AML-193 (cell line): ENCODE results near the gene TAP2.
"Not testable (repeated sequence)": the region's sequence is repeated elsewhere in the genome, so short reads cannot be mapped to it uniquely, and the experiment has no call there.

ENCODE experiments used
- DNase-seq, 2 experiments: peaks; one replicate each; lab custom pipeline; 2025; lab: John Stamatoyannopoulos, UW

TAP2 gene

DNA sequence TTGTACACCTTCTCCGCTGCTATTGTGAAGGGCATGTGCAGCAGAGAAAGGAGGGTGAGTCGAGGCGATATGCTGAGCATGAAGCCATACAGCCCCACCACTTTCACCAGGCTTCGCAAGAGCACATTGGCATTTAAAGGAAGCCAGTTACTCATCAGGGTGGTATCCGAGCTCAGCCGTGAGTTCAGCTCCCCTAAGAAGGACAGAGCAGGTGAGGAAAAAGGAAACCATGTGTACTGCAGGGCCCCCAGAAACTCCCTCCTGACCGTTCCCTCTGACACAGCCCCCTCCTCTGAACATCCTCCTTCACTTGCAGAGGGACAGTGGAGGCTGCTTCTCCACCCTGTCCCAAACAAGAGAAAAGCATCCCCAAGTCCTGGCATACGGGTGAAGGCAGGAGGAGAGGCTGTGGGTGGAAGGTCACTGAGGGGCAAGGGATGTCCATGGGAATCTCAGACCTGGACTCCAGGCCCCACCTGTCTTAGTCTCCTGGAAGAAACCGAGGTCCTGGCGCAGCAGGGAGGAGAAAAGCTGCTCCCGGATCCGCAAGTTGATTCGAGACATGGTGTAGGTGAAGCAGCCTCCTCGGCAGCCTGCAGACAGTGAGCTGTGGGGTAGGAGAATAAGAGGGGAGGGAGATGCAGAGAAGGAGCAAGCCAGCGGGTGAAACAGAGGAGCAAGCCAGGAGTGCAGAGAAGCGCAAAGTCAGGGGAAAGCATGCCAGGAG lies 3.2 kb downstream of the TAP2 start:
- DNase-seq, result no peak

DNA sequence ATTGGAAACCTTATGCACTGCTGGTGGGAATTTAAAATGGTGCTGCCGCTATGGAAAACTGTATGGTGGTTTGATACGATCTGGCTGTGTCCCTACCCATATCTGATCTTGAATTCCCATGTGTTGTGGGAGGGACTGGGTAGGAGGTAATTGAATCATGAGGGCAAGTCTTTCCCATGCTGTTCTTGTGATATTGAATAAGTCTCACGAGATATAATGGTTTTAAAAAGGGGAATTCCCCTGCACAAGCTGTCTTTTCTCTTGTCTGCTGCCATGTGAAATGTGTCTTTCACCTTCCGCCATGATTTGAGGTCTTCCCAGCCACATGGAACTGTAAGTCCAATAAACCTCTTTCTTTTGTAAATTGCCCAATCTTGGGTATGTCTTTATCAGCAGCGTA lies 4.9 kb downstream of the TAP2 start:
- no peak for DNase-seq

DNA sequence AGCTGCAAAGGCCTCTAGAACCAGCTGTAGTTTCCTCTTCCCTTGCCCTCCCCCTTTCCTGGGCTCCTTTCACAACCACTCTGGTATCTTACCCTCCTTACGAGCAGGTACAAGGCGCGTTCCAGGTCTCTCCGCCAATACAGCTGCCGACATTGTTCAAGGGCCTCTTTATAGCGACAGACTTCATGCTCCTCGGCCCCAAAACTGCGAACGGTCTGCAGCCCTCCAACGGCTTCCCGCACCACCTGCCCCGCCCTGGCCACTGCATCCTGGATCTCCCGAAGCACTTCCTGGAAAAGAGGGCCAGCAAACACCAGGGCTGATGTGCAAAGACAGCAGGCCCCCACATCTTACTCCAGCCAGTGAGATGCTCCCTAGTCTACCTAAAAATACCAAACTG lies 6.0 kb downstream of the TAP2 start:
- DNase-seq, result no peak

DNA sequence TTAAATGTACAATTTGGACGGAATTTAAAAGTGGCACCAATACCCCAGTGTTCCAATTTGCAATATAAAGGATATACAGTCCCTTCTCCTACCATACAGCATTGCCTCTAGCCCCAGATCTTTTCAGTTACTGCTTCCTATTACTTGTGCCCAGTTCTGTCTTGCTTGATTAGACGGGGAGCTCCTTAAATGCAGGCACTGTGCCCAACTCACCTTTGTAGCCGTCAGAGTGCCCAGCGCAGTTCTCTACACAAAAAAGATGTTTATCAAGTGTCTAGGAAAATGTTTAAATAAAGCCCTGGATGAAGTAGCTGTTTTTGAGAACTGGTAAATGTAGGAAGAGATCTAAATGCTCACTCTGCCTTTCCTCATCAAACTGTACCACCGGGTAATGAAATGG lies 7.6 kb downstream of the TAP2 start:
- DNase-seq, result no peak

DNA sequence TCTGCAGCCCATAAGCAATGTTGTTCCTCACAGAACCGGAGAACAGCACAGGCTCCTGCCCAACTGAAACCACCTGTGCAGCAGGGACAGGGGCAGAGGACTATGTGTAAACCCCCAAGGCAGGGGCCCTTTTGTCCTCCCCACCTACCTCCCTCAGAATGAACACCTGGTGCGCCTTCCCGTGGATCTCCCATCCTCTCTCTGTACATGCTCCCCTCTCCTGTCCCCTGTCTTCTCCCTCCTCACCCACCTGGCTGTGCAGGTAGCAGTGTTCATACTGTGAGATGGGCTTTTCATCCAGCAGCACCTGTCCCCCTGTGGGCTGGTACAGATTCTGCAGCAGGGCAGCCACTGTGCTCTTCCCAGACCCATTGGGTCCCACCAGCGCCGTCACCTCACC lies 8.5 kb downstream of the TAP2 start:
- DNase-seq, result no peak

DNA sequence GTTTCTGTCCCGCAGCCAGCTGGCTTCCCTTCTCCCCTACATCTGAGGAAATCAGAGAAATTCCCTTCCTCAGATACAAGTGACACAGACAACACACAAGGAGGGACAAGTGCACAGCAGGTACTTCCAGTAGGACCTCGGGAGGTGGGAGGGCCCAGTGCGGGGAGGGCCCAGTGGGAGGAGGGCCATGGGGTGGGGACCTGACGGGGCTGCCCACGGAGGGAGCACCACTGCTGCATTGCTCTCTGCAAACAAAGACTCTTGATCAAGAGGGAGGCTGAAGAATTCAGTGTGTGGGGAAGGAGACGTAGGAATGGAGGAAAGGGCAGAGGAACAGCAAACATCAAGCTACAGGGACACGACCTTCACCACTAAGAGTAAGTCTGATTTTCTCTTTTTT lies 9.0 kb downstream of the TAP2 start:
- DNase-seq, result no peak

DNA sequence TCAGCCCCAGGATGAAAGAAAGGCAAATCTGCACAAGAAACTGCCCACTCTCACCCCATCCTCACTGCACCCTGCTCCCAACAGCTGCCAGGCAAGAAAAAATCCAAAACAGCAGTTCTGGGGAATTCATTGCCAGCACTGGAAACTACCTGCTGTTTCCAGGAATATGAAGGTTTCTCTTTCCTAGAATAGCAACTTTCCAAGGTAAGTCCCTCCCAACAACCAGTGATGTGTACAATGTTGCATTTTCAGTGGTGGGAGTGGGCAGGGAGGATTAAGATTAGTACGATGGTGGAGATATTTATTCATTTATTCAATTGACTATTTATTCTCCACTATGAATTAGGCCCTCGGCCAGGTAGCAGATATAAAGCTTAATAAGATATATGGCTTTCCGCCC lies 11.5 kb downstream of the TAP2 start:
- DNase-seq, result no peak

DNA sequence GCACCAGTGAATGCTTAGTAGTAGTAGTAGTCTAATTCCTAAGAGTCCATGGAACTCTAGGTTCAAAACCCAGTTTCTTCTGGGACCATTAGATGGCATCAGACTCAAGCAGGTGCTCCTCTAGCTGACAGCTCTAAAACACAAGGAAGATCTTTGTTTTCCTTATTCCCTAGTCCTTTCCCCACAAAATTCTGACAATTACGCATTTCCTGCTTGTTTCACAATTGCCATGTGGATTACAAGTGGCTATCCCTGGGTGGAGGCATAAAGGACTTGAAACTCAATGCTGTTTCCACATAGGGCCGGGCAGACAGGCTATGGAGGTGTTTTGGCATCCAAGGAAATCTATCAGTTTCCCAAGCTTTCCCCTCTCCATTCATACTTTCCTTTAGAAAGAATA lies 12.6 kb downstream of the TAP2 start:
- peak; percentile 13 to 25 for DNase-seq

DNA sequence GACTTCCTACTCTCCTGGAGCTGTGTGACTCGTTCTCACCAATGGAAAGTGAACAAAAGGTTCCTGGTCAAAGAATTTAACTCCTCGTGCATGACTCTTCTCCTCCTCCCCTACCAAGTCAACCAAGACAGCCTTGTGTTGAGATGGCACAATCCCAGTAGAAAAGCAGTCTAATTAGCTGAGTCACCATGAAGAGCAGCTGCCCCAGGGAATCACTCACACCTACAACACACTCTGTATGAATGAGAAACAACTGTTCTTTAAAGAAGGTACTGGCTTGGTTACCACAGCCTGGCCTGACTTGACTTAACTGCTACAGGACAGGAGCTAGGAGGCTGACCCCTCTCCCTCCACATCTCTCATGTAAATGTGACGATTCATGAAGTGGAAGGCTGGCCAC lies 18.8 kb downstream of the TAP2 start:
- no peak for DNase-seq

DNA sequence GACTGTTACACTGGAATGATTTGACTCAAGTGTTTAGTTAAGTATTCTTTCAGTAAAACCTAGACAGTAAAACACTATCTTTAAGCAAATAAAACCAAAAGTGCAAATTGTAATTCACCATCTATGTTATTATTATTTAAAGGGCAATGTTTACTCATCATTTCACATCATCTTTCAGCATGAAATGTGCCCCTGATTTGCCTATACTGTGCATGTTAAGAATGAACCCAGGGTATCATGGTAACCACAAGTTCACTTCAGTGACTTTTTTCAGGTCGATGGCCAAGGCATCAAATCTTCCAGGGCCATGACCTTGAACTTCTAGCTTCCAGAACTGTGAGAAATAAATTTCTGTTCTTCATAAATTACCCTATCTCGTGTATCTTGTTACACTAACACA lies 19.7 kb downstream of the TAP2 start:
- DNase-seq, result no peak

DNA sequence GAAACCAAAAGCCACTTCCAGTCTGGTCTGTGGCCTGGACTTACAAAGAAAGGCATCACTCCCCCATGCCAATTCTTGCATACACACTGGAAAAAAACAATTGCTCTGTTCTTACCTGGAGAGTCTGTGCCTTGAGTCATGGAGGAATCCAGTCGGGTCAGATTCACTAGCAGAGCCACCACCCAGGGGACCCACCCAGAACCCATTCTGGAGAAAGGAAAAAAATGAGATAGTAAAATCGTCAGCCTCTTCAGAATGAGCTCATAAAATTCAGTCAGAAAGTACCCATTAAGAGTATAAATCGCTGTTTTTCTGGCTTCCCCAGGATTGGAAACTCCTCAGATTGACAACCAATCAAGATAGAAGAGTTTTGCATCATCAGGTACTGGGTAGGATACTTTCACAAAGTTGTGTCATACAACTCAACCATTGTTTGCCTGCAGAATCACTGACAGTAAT lies 21.8 kb downstream of the TAP2 start, which contains the start of gene HLA-DOB:
Gene HLA-DOB (minus strand): TSS at position 257 of the 459 bp plus-strand sequence. CDS start 51 bp downstream, at position 206.
- peak; percentile 29 to 30 for DNase-seq

DNA sequence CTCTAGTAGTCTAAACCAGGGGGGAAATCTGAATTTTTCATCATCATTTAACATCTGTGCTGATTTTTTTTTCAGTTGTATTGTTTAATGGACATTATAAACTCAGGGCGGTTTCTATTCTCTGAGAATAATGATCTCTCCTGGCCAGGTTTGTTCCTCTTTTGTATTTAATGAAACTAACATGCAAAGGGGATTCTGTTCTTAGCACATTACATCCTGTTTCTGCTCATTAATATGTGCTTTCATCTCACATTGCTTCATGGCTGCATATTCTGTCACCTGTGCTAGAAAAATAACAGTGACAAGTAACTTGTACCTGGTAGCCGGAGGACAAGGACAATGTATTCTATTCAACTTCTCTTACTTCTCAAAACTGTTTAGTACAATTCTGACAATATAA lies 22.5 kb downstream of the TAP2 start:
- DNase-seq, result no peak

DNA sequence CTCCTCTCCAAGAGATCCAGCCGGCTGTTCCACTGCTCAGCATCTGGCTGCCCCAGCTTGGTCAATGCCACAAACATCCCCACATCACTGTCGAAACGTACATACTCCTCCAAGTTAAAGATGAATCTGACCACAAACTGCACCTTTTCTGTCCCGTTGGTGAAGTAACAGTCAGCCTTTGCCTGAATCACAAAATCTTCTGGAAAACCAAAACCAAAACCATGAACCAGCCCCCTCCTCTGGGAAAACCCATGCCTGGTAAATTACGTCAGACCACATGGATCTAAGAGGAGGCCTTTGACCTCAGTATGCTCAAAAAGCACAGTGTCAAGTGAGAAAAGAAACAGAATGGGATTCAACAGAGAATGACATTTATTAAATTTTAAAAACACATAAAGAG lies 23.4 kb downstream of the TAP2 start:
- no peak for DNase-seq

DNA sequence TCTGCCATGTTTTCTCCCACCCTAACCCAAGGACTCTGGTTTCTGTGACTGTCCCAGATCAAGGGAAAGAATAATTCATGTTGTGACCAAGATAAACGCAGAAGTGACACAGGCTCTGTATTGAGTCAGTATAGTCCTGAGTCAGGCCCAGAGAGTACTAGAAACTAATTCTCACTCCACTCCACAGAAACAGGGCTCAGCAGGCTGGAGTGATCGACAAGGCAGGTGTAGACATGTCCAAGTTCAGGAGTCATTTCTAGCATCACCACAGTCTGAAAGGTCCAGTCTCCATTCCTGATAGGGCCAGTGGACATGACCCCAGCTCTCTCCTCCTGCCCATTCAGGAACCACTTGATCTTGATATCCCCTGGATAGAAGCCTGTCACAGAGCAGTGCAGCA lies 24.4 kb downstream of the TAP2 start:
- DNase-seq, result no peak

DNA sequence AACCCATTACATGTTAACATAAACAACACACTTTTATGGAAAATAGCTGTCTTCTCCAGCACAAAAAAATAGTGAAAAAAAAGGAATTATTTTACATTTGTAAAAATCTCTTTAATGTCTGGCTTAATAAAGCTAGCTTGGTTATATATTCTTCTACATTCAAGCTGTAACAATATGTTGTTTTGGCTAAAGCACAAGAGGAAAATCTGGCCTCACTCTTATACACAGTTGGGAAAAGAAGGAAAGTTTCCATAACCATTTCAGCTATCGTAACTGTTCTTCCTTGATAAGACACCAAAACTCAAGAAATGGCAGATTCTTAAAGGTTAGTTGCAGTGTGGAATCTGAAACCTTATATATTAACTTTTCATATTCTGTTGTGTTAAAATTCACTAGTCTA lies 29.4 kb downstream of the TAP2 start:
- DNase-seq, result no peak

DNA sequence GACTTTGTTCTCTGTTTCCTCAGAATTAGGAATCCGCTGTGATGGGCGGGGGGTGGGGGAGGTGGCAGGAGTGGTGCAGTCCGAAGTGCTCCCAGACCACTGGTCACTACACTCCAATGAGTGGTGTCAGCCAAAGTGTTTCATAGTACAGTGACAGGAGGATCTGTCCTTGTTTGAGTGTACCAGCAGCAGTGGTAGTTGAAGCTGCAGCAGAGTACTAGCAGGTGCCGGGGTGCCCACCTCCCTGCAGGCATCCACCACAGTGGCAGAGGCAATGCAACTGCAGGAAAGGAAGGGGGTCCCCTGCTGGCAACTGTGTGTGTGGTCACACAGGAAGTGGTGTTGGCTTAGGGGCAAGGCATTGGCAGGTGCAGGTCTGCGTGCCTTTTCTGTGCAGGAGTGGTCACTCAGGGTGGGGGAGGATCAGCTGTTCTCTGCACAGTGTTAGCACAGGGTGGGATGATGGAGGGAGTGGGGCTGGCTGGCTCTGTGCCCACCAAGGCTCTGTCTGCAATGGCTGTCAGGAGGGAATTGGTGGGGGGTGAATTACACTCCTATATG lies 31.4 kb downstream of the TAP2 start:
- DNase-seq, result no peak

DNA sequence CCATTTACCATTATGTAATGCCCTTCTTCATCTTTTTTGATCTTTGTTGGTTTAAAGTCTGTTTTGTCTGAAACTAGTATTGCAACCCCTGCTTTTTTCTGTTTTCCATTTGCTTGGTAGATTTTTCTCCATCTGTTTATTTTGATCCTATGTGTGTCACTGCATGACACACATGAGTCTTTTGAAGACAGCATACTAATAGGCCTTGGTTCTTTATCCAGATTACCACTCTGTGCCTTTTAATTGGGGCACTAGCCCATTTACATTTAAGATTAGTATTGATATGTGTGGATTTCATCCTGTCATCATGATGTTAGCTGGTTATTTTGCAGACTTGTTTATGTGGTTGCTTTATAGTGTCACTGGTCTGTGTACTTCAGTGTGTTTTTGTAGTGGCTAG lies 33.1 kb downstream of the TAP2 start:
- not testable (repeated sequence) for DNase-seq

DNA sequence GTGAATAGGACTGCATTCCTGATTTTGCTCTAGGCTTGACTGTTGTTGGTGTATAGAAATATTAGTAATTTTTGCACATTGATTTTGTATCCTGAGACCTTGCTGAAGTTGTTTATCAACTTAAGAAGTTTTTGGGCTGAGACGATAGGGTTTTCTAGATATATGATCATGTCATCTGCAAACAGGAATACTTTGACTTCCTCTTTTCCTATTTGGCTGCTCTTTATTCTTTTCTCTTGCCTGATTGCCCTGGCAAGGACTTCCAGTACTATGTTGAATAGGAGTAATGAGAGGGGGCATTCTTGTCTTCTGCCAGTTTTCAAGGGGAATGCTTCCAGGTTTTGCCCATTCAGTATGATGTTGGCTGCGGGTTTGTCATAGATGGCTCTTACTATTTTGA lies 35.1 kb downstream of the TAP2 start:
- DNase-seq, result no peak

DNA sequence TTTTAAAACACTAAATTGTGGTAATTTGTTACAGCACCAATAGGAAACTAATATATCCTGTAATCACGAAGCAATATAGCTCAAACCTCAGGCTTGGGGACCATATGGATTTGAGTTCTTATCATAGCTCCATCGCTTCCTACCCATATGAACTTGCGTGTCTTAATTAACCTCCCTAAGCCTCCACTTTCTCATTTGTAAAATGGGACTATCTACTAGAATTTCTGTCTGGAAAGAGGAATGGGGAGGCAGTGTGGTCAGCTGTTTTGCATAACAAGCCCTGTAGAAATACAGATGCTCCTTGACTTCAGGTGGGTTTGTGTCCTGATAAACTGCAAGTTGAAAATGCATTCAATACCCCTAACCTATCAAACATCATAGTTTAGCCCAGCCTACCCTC lies 38.8 kb downstream of the TAP2 start:
- no peak for DNase-seq

DNA sequence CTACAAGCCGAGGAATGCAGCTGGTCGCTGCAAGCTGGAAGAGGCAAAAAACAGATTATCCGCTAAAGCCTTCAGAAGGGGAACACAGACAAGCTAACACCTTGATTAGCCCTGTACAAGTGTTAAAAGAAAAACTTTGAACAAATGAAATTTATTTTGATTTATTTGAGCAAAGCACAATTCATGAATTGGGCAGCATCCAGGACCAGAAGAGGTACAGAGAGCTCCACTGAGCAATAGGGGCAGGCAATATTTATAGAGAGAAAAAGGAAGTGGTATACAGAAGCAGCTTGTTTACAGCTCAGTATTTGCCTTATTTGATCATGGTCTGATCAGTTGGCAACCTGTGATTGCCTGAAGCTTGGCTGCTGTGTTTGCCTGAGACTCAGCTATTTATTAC lies 39.4 kb downstream of the TAP2 start:
- no peak for DNase-seq

DNA sequence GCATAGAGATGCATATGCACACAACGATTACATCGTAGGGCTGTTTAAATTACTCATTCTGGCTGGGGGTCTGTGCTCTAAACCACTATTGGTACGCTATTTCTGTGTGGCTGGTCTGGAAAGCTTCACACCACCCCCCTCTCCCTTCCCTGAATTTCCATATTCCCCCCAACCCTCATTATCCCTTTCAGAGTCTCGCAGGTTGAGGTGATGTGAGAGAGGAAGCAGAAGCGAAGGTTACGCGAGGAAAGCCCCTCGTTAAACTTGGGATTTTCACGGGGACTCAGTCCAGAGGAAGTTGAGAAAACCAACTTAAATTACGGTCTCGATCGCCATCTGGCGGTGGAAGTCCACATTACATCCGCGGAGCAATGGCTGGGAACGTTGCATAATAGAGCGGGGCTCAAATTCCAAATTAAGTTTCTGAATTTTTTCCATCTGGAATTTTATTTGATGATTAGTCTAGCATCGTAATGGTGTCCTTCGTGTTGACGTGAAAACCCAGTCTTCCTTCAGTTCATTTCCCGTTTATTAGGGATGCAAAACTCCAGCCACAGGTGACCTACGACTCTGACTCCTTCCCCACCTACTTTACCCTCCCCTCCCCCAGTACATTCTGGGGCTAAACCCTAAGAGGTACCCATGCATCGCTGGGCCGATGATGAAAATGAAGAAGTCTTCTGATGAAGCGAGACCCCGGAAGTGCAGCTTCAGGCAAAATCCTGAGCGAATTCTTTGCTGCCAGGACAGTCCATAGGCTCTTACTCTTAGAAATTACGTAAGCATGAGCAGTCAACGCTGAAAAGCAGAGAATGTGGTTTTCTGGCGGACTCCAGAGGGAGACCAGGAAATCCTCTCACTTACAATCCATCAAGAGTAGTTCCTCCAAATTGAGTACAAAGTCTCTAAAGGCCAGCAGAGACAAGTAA lies 41.4 kb downstream of the TAP2 start:
- peak; percentile 69 to 83 for DNase-seq

DNA sequence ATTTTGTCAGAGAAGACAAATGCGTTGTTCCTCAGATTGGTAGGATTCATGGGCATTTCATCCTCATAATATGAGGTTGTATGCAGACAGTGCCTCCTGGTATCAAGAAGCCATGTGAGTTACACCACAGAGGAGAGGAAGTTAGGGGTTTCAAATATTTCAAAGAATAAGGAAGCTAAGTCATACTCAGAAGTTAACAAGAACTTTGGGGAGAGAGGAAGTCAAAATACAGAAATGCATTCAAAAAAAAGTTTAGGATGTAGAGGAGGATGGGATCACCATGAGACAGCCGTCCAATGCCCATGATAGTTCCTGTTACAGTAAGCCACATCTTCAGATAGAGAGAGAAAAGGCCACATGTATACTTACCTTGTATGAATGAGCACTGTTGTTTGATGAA lies 44.0 kb downstream of the TAP2 start:
- peak; percentile 97 to 99 for DNase-seq

DNA sequence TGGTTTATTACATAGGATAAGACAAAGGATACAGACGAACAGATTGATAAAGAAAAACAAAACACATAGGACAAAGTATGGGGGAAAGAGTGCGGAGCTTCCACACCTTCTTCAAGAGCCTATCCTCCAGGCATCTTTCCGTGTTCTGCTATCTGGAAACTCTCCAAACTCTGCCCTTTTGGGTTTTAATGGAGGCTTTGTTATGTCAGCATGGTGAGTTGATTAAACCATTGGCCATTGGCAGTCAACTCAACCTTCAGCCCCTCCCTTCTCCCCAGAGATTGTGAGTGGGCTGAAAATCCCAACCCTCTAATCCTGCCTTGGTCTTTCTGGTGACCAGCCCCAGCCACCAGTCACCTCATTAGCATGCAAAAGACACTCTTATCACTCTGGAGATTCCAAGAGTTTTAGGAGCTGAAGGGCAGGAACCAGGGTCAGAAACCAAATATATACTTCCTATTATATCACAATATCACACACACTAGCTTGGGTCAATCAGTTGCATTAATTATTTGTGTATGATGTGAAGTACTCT lies 45.6 kb downstream of the TAP2 start:
- no peak for DNase-seq
